Stimulated activated memory B cell treated with anti-CD40 and anti-IgM and Interleukin-4, amounts not matched to agents 10 μg/mL and 1 μg/mL and 100 μg/mL, for 72 hours (primary cell): ENCODE data around the gene LRRC14B.
"Not testable (repeated sequence)": the region's sequence is repeated elsewhere in the genome, so short reads cannot be mapped to it uniquely, and the experiment has no call there.

Experiments
- ATAC-seq: fragments of 150-1000 bp; cut with Tn5 transposase; 2 replicates; pipeline ENCODE4 v1.10.0; 2021
- H3K27ac Mint-ChIP-seq: one replicate; pipeline ENCODE4 v1.8.0; 2022; ENCODE audit warnings: mild to moderate bottlenecking, mixed read lengths
- H3K27me3 Mint-ChIP-seq: one replicate; pipeline ENCODE4 v1.8.0; 2022; ENCODE audit warnings: mixed read lengths
- H3K36me3 Mint-ChIP-seq: one replicate; pipeline ENCODE4 v1.8.0; 2022; ENCODE audit warnings: mixed read lengths
- H3K4me1 Mint-ChIP-seq: one replicate; pipeline ENCODE4 v1.8.0; 2022; ENCODE audit warnings: mixed read lengths
- H3K4me3 Mint-ChIP-seq: one replicate; pipeline ENCODE4 v1.8.0; 2022; ENCODE audit warnings: mild to moderate bottlenecking, moderate library complexity, mixed read lengths
- H3K9me3 Mint-ChIP-seq: one replicate; pipeline ENCODE4 v1.8.0; 2022; ENCODE audit warnings: mixed read lengths

The LRRC14B gene

GRCh38 chr5:189976-190365, 1.3 kb upstream of the LRRC14B start:
- no peak overlapping the region for H3K4me3 Mint-ChIP-seq
- peak overlapping the region; percentile 10 for H3K27ac Mint-ChIP-seq
- peaks cover 22% of the 10 kb centered on the region for H3K4me1 Mint-ChIP-seq
- peaks cover 52% of the 10 kb centered on the region for H3K27me3 Mint-ChIP-seq
- no peak for ATAC-seq
- no peaks in the 10 kb centered on the region for H3K36me3 Mint-ChIP-seq
- no peaks in the 10 kb centered on the region for H3K9me3 Mint-ChIP-seq

- H3K36me3 Mint-ChIP-seq, result no peaks in the 10 kb centered on the region
- H3K27ac Mint-ChIP-seq, result peak overlapping the region; percentile 10
- H3K4me3 Mint-ChIP-seq, result no peak overlapping the region
- peaks cover 26% of the 10 kb centered on the region for H3K4me1 Mint-ChIP-seq
- no peak for ATAC-seq
- no peaks in the 10 kb centered on the region for H3K9me3 Mint-ChIP-seq
- peaks cover 52% of the 10 kb centered on the region for H3K27me3 Mint-ChIP-seq
These were observed 794 bp upstream of the LRRC14B start for GRCh38 chr5:190366-191035.

- H3K9me3 Mint-ChIP-seq, result no peaks in the 10 kb centered on the region
- H3K27ac Mint-ChIP-seq, result no peak overlapping the region
- H3K4me3 Mint-ChIP-seq, result peak overlapping the region; percentile 42
- no peaks in the 10 kb centered on the region for H3K36me3 Mint-ChIP-seq
- no peak for ATAC-seq
- H3K4me1 Mint-ChIP-seq, result peaks cover 29% of the 10 kb centered on the region
- peaks cover 46% of the 10 kb centered on the region for H3K27me3 Mint-ChIP-seq
These were observed 825 bp downstream of the LRRC14B start for GRCh38 chr5:191949-192690.

- Mint-ChIP-seq H3K36me3 (no peaks in the 10 kb centered on the region), H3K9me3 (no peaks in the 10 kb centered on the region), H3K27me3 (peaks cover 41% of the 10 kb centered on the region), H3K27ac (no peak overlapping the region), H3K4me3 (no peak overlapping the region), H3K4me1 (peaks cover 29% of the 10 kb centered on the region)
- ATAC-seq, result no peak
These were observed 1.3 kb downstream of the LRRC14B start for GRCh38 chr5:192691-192969.

GRCh38 chr5:192970-193831, 1.9 kb downstream of the LRRC14B start:
- Mint-ChIP-seq H3K4me1 (peaks cover 27% of the 10 kb centered on the region), H3K36me3 (no peaks in the 10 kb centered on the region), H3K9me3 (no peaks in the 10 kb centered on the region), H3K27me3 (peaks cover 36% of the 10 kb centered on the region), H3K4me3 (no peak overlapping the region), H3K27ac (no peak overlapping the region)
- ATAC-seq, result peak; percentile 10

- Mint-ChIP-seq H3K9me3 (no peaks in the 10 kb centered on the region), H3K4me1 (peaks cover 20% of the 10 kb centered on the region), H3K4me3 (no peak overlapping the region), H3K36me3 (no peaks in the 10 kb centered on the region), H3K27me3 (peaks cover 27% of the 10 kb centered on the region), H3K27ac (no peak overlapping the region)
- ATAC-seq, result no peak
These were observed 2.8 kb downstream of the LRRC14B start for GRCh38 chr5:194102-194501.

- Mint-ChIP-seq H3K4me1 (peaks cover 20% of the 10 kb centered on the region), H3K9me3 (no peaks in the 10 kb centered on the region), H3K4me3 (no peak overlapping the region), H3K27me3 (peaks cover 26% of the 10 kb centered on the region), H3K27ac (no peak overlapping the region), H3K36me3 (no peaks in the 10 kb centered on the region)
- ATAC-seq, result no peak
These were observed 3.4 kb downstream of the LRRC14B start for GRCh38 chr5:194603-195209.

- no peak for ATAC-seq
- Mint-ChIP-seq H3K36me3 (no peaks in the 10 kb centered on the region), H3K27me3 (peaks cover 18% of the 10 kb centered on the region), H3K4me1 (peaks cover 23% of the 10 kb centered on the region), H3K4me3 (no peak overlapping the region), H3K27ac (peak overlapping the region; percentile 25), H3K9me3 (no peaks in the 10 kb centered on the region)
These were observed 4.3 kb downstream of the LRRC14B start for GRCh38 chr5:195401-196160.

GRCh38 chr5:196350-196749, 5.1 kb downstream of the LRRC14B start:
- Mint-ChIP-seq H3K9me3 (no peaks in the 10 kb centered on the region), H3K4me1 (peaks cover 26% of the 10 kb centered on the region), H3K27ac (no peak overlapping the region), H3K27me3 (peaks cover 16% of the 10 kb centered on the region), H3K4me3 (no peak overlapping the region), H3K36me3 (no peaks in the 10 kb centered on the region)
- peak; percentile 66 for ATAC-seq

GRCh38 chr5:197031-197430, 5.7 kb downstream of the LRRC14B start:
- H3K4me3 Mint-ChIP-seq, H3K27ac Mint-ChIP-seq, ATAC-seq, H3K9me3 Mint-ChIP-seq, H3K36me3 Mint-ChIP-seq: not testable (repeated sequence)
- Mint-ChIP-seq H3K4me1 (peaks cover 32% of the 10 kb centered on the region), H3K27me3 (peaks cover 13% of the 10 kb centered on the region)

GRCh38 chr5:197892-198489, 6.7 kb downstream of the LRRC14B start:
- peaks cover 3% of the 10 kb centered on the region for H3K27me3 Mint-ChIP-seq
- peaks cover 26% of the 10 kb centered on the region for H3K4me1 Mint-ChIP-seq
- peaks cover 12% of the 10 kb centered on the region for H3K36me3 Mint-ChIP-seq
- no peaks in the 10 kb centered on the region for H3K9me3 Mint-ChIP-seq
- H3K27ac Mint-ChIP-seq, result no peak overlapping the region
- H3K4me3 Mint-ChIP-seq, result no peak overlapping the region
- ATAC-seq, result no peak

GRCh38 chr5:198516-199196, 7.4 kb downstream of the LRRC14B start:
- Mint-ChIP-seq H3K36me3 (peaks cover 17% of the 10 kb centered on the region), H3K9me3 (no peaks in the 10 kb centered on the region), H3K27me3 (no peaks in the 10 kb centered on the region), H3K4me1 (peaks cover 26% of the 10 kb centered on the region), H3K4me3 (no peak overlapping the region), H3K27ac (no peak overlapping the region)
- ATAC-seq, result no peak

- no peak overlapping the region for H3K27ac Mint-ChIP-seq
- peaks cover 26% of the 10 kb centered on the region for H3K4me1 Mint-ChIP-seq
- peaks cover 24% of the 10 kb centered on the region for H3K36me3 Mint-ChIP-seq
- no peaks in the 10 kb centered on the region for H3K27me3 Mint-ChIP-seq
- H3K9me3 Mint-ChIP-seq, result no peaks in the 10 kb centered on the region
- no peak for ATAC-seq
- H3K4me3 Mint-ChIP-seq, result no peak overlapping the region
These were observed 8.1 kb downstream of the LRRC14B start for GRCh38 chr5:199197-199949.
